Measurements from ENCODE around the gene TMEM131L.
"Not testable (repeated sequence)": the region's sequence is repeated elsewhere in the genome, so short reads cannot be mapped to it uniquely, and the experiment has no call there.

TMEM131L gene

GRCh38 chr4:153447175-153447905 is 18.8 kb upstream of the TMEM131L start:
- DNase-seq (ENCODE audit: low read depth) = no peak

GRCh38 chr4:153448003-153448731 is 18.0 kb upstream of the TMEM131L start:
- DNase-seq (ENCODE audit: low read depth) = no peak

GRCh38 chr4:153449338-153449737 is 16.8 kb upstream of the TMEM131L start:
- DNase-seq (ENCODE audit: low read depth) = no peak

GRCh38 chr4:153450544-153450917 is 15.6 kb upstream of the TMEM131L start:
- DNase-seq (ENCODE audit: low read depth) = no peak

- not testable (repeated sequence) for DNase-seq (ENCODE audit: low read depth)
Observed at GRCh38 chr4:153451145-153451544, 15.0 kb upstream of the TMEM131L start.

GRCh38 chr4:153451911-153452657 is 14.1 kb upstream of the TMEM131L start:
- no peak for DNase-seq (ENCODE audit: low read depth)

- no peak for DNase-seq (ENCODE audit: low read depth)
Observed at GRCh38 chr4:153452658-153453378, 13.3 kb upstream of the TMEM131L start.

- no peak for DNase-seq (ENCODE audit: low read depth)
Observed at GRCh38 chr4:153453402-153453801, 12.8 kb upstream of the TMEM131L start.

GRCh38 chr4:153458969-153459368 is 7.2 kb upstream of the TMEM131L start:
- no peak for DNase-seq (ENCODE audit: low read depth)

GRCh38 chr4:153461549-153461948 is 4.6 kb upstream of the TMEM131L start:
- DNase-seq (ENCODE audit: low read depth) = not testable (repeated sequence)

GRCh38 chr4:153464068-153464467 is 2.1 kb upstream of the TMEM131L start:
- DNase-seq (ENCODE audit: low read depth) = no peak

- DNase-seq (ENCODE audit: low read depth) = no peak
Observed at GRCh38 chr4:153465140-153465539, 1.0 kb upstream of the TMEM131L start.

GRCh38 chr4:153465615-153466080 is 512 bp upstream of the TMEM131L start:
- DNase-seq (ENCODE audit: low read depth) = no peak

- no peak for DNase-seq (ENCODE audit: low read depth)
Observed at GRCh38 chr4:153466949-153467896, 1.1 kb downstream of the TMEM131L start.

- DNase-seq (ENCODE audit: low read depth) = no peak
Observed at GRCh38 chr4:153467897-153468262, 1.7 kb downstream of the TMEM131L start.

GRCh38 chr4:153468587-153468986 is 2.4 kb downstream of the TMEM131L start:
- DNase-seq (ENCODE audit: low read depth) = no peak

GRCh38 chr4:153469031-153469430 is 2.9 kb downstream of the TMEM131L start:
- DNase-seq (ENCODE audit: low read depth) = no peak

- DNase-seq (ENCODE audit: low read depth) = not testable (repeated sequence)
Observed at GRCh38 chr4:153471071-153471697, 5.0 kb downstream of the TMEM131L start.

- DNase-seq (ENCODE audit: low read depth) = no peak
Observed at GRCh38 chr4:153471698-153472093, 5.5 kb downstream of the TMEM131L start.
